Peyer's patch (tissue), 4 donors: ENCODE data around the gene RASAL2. TPM values are rescaled to one million over a fixed set of nuclear protein-coding genes. Genes with fewer than 3 reads are reported as not detected.

Experiments used
- DNase-seq, 3 donors: peaks; one replicate each; pipeline ENCODE4 v3.0.0-alpha.2; 2017 to 2019
- H3K27ac ChIP-seq, 4 donors: fragments of 200-600 bp; sonication (generic); one replicate each; pipeline ENCODE4 v1.5.1; 2016 to 2019
- H3K27me3 ChIP-seq, 2 donors: fragments of 200-600 bp; sonication (generic); one replicate each; pipeline ENCODE4 v1.5.1; 2019
- H3K36me3 ChIP-seq, 3 donors: fragments of 200-600 bp; sonication (generic); one replicate each; pipeline ENCODE4 v1.5.1; 2016 to 2019
- H3K4me1 ChIP-seq, 4 donors: fragments of 200-600 bp; sonication (generic); one replicate each; pipeline ENCODE4 v1.5.1; 2016 to 2019
- H3K4me3 ChIP-seq, 4 donors: fragments of 200-600 bp; sonication (generic); 1 replicate in 3 of 4; 2 replicates in 1 of 4; pipeline ENCODE4 v1.5.1; 2016 to 2019; ENCODE audit warnings: mild to moderate bottlenecking in 1 of 4
- H3K9me3 ChIP-seq, 4 donors: fragments of 200-600 bp; sonication (generic); one replicate each; pipeline ENCODE4 v1.5.1; 2016 to 2019; ENCODE audit warnings: mild to moderate bottlenecking in 1 of 4
- CTCF ChIP-seq, 6 experiments: fragments of 450-650 bp in 4 of 6; fragments of 200-600 bp in 2 of 6; sonication (generic) in 1 of 6; IDR thresholded peaks; one replicate each; pipeline ENCODE4 v1.5.1; 2017 to 2019; ENCODE audit warnings: antibody characterized with exemption in 6 of 6, mild to moderate bottlenecking in 3 of 6, moderate library complexity in 1 of 6
- POLR2A ChIP-seq, 2 donors: fragments of 450-650 bp; IDR thresholded peaks; one replicate each; pipeline ENCODE4 v1.5.1; 2017; ENCODE audit warnings: antibody characterized with exemption in 2 of 2, mild to moderate bottlenecking in 2 of 2, moderate library complexity in 2 of 2
- total RNA-seq, 4 donors: library from RNA; depleted of rRNA; stranded (reverse); fragments of >200 nt; gene quantifications; one replicate each; pipeline ENCODE4 v1.1.0, GENCODE V29; 2016

RASAL2 gene
- total RNA-seq, 4 donors from 2014 or later: 10.2 to 35.5 (median 20.0) TPM

GRCh38 chr1:178273707-178274410 lies 180.0 kb downstream of the RASAL2 start:
- no peak for TF ChIP-seq POLR2A (IDR thresholded peaks at IDR 0.05)
- TF ChIP-seq CTCF (IDR thresholded peaks at IDR 0.05): no peak
- H3K36me3 ChIP-seq: no peaks in the 10 kb centered on the region
- no peaks in the 10 kb centered on the region for H3K9me3 ChIP-seq
- no peaks in the 10 kb centered on the region for H3K4me1 ChIP-seq
- no peak overlapping the region for H3K4me3 ChIP-seq
- H3K27me3 ChIP-seq: no peaks in the 10 kb centered on the region
- no peak overlapping the region for H3K27ac ChIP-seq
- DNase-seq: no peak

GRCh38 chr1:178275049-178275448 lies 181.1 kb downstream of the RASAL2 start:
- Histone ChIP-seq H3K4me1 (no peaks in the 10 kb centered on the region), H3K9me3 (no peaks in the 10 kb centered on the region), H3K36me3 (no peaks in the 10 kb centered on the region), H3K27ac (no peak overlapping the region), H3K4me3 (no peak overlapping the region), H3K27me3 (no peaks in the 10 kb centered on the region)
- DNase-seq: no peak
- TF ChIP-seq POLR2A (IDR thresholded peaks at IDR 0.05): no peak
- TF ChIP-seq CTCF (IDR thresholded peaks at IDR 0.05): no peak

- H3K27me3 ChIP-seq: no peaks in the 10 kb centered on the region
- H3K27ac ChIP-seq: no peak overlapping the region
- TF ChIP-seq POLR2A (IDR thresholded peaks at IDR 0.05) (no peak), CTCF (IDR thresholded peaks at IDR 0.05) (no peak)
These were observed 181.6 kb downstream of the RASAL2 start for GRCh38 chr1:178275553-178275952.

GRCh38 chr1:178277793-178278530 lies 184.1 kb downstream of the RASAL2 start:
- Histone ChIP-seq H3K9me3 (no peaks in the 10 kb centered on the region), H3K36me3 (no peaks in the 10 kb centered on the region), H3K4me1 (no peaks in the 10 kb centered on the region), H3K27me3 (no peaks in the 10 kb centered on the region), H3K4me3 (no peak overlapping the region), H3K27ac (no peak overlapping the region)
- no peak for DNase-seq
- TF ChIP-seq POLR2A (IDR thresholded peaks at IDR 0.05) (no peak), CTCF (IDR thresholded peaks at IDR 0.05) (no peak)

More at GRCh38 chr1:178275553-178275952, 181.6 kb downstream of the RASAL2 start:
- H3K36me3 ChIP-seq: no peaks in the 10 kb centered on the region
- no peak for DNase-seq
- H3K9me3 ChIP-seq: no peaks in the 10 kb centered on the region
- H3K4me1 ChIP-seq: no peaks in the 10 kb centered on the region
- no peak overlapping the region for H3K4me3 ChIP-seq

GRCh38 chr1:178278916-178279686 lies 185.2 kb downstream of the RASAL2 start:
- H3K27ac ChIP-seq: no peak overlapping the region
- TF ChIP-seq CTCF (IDR thresholded peaks at IDR 0.05): no peak
- TF ChIP-seq POLR2A (IDR thresholded peaks at IDR 0.05): no peak
- H3K36me3 ChIP-seq: no peaks in the 10 kb centered on the region
- no peak for DNase-seq
- H3K27me3 ChIP-seq: no peaks in the 10 kb centered on the region
- no peaks in the 10 kb centered on the region for H3K4me1 ChIP-seq
- H3K9me3 ChIP-seq: no peaks in the 10 kb centered on the region
- no peak overlapping the region for H3K4me3 ChIP-seq
